RWPE2 (cell line): ENCODE data around the gene PRLR.

Experiments
- ATAC-seq: fragments of 200-7000 bp; cut with Tn5 transposase; 3 replicates; pipeline ENCODE4 v1.9.1; 2021; ENCODE audit warnings: low read depth
- DNase-seq: peaks from one replicate; pipeline ENCODE4 v3.0.0-alpha.2; 2020; ENCODE audit warnings: low spot score
- H3K27ac ChIP-seq: fragments of 450-650 bp; 2 replicates; pipeline ENCODE4 v1.5.1; 2017; ENCODE audit warnings: mild to moderate bottlenecking; ENCODE audit not compliant: poor library complexity, severe bottlenecking
- H3K27me3 ChIP-seq: fragments of 250-450 bp; sonication (Bioruptor Pico); 2 replicates; pipeline ENCODE4 v1.5.1; 2021; ENCODE audit warnings: mild to moderate bottlenecking, moderate library complexity; ENCODE audit not compliant: insufficient read depth, poor library complexity, severe bottlenecking
- H3K36me3 ChIP-seq: fragments of 250-450 bp; sonication (Bioruptor Pico); 2 replicates; pipeline ENCODE4 v1.5.1; 2020; ENCODE audit warnings: low read depth, mild to moderate bottlenecking, moderate library complexity
- H3K4me1 ChIP-seq: fragments of 250-450 bp; sonication (Bioruptor Pico); 2 replicates; pipeline ENCODE4 v1.5.1; 2021; ENCODE audit warnings: mild to moderate bottlenecking, moderate library complexity; ENCODE audit not compliant: insufficient read depth, poor library complexity, severe bottlenecking
- H3K4me3 ChIP-seq: fragments of 250-450 bp; sonication (Bioruptor Pico); 2 replicates; pipeline ENCODE4 v1.5.1; 2021; ENCODE audit warnings: mild to moderate bottlenecking, moderate library complexity; ENCODE audit not compliant: severe bottlenecking
- H3K9me3 ChIP-seq: fragments of 250-450 bp; sonication (Bioruptor Pico); 2 replicates; pipeline ENCODE4 v1.5.1; 2021; ENCODE audit warnings: mild to moderate bottlenecking, moderate library complexity; ENCODE audit not compliant: severe bottlenecking
- TF ChIP-seq, protein P1 (sequence below): fragments of 450-650 bp; IDR thresholded peaks from one replicate; pipeline ENCODE4 v1.5.1; 2017; ENCODE audit warnings: mild to moderate bottlenecking, moderate library complexity; ENCODE audit not compliant: poor library complexity, severe bottlenecking

The PRLR gene

DNA sequence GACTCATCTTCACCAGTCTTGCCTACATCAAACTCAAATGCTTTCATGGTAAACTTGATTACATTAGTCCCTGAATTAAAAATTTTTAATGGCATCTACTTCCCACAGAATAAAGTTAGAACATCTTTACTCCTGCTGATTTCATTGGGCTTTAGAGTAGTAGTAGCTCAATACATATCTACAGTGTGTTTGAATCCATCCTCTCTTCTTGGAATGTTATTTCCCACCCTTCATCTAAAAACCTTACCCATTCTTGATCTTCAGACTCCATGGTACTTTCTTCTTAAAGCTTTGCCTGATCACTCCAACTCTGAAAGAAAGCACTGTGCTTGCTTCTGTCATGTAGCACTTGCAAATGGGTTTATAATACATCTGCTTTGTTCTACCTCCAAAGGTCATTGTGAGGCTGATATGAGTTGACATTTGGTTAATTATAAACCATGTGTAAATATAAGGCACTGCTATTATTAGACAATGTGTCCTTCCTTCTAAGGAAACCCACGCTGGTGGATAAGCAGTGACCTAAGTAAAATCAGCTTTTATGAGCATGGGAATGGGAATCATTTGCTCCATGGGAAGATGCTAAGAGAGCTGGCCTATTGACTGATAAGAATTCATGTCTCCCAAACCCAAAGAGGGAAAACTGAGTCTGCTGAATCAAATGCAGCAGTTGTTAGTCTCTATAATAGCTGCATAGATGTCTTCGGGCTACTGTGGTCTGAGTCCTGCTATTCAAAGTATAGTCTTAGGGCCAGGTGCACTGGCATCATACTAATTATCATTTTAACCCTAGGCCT lies 7.5 kb upstream of the PRLR start:
- ATAC-seq (no peak), DNase-seq (no peak)
- no peaks in the 10 kb centered on the region for H3K4me1 ChIP-seq
- no peaks in the 10 kb centered on the region for H3K9me3 ChIP-seq
- H3K27me3 ChIP-seq: peaks cover 6% of the 10 kb centered on the region
- H3K36me3 ChIP-seq: no peaks in the 10 kb centered on the region
- TF ChIP-seq, protein P1, sequence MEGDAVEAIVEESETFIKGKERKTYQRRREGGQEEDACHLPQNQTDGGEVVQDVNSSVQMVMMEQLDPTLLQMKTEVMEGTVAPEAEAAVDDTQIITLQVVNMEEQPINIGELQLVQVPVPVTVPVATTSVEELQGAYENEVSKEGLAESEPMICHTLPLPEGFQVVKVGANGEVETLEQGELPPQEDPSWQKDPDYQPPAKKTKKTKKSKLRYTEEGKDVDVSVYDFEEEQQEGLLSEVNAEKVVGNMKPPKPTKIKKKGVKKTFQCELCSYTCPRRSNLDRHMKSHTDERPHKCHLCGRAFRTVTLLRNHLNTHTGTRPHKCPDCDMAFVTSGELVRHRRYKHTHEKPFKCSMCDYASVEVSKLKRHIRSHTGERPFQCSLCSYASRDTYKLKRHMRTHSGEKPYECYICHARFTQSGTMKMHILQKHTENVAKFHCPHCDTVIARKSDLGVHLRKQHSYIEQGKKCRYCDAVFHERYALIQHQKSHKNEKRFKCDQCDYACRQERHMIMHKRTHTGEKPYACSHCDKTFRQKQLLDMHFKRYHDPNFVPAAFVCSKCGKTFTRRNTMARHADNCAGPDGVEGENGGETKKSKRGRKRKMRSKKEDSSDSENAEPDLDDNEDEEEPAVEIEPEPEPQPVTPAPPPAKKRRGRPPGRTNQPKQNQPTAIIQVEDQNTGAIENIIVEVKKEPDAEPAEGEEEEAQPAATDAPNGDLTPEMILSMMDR: no peak
- no peak overlapping the region for H3K4me3 ChIP-seq
- no peak overlapping the region for H3K27ac ChIP-seq

DNA sequence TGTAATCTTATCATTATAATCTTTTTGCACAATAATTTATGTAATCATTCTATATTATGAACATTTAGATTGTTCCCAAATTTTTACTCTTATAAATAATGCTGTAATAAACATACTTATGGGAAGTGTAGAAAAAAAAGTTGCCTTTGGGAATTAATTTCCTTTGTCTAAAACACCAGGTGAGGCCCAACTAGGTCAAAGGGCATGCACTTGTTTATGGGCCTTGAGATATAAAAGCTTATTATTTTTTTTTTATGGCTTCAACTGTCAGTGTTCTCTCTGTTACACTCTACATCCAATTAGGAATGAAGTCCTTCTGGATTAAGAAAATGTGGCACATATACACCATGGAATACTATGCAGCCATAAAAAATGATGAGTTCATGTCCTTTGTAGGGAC lies 6.5 kb upstream of the PRLR start:
- Histone ChIP-seq H3K36me3 (no peaks in the 10 kb centered on the region), H3K9me3 (no peaks in the 10 kb centered on the region), H3K4me3 (no peak overlapping the region), H3K4me1 (no peaks in the 10 kb centered on the region), H3K27me3 (peaks cover 11% of the 10 kb centered on the region), H3K27ac (no peak overlapping the region)
- ATAC-seq (no peak), DNase-seq (no peak)
- TF ChIP-seq, protein P1: no peak

DNA sequence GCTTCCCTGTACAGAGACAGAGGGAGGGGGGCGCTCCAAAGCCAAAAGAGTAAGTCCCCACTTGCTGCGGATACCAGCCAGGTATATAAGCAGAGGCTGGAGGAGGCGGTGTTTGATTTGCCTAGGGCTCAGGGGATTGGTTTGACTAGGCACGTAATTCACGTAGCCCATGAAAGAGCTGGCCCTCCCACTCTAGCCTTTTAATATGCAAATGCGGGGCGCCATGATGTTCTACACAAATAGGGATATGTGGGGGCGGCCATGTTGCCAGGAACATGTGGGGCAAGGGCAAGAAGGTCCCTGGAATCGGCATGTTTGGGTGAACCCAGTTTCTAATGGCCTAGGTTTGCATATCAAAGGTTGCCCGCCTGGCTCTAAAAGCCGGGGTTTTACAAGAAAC lies 3.3 kb upstream of the PRLR start:
- no peak for DNase-seq
- H3K27me3 ChIP-seq: peaks cover 42% of the 10 kb centered on the region
- no peak for ATAC-seq

DNA sequence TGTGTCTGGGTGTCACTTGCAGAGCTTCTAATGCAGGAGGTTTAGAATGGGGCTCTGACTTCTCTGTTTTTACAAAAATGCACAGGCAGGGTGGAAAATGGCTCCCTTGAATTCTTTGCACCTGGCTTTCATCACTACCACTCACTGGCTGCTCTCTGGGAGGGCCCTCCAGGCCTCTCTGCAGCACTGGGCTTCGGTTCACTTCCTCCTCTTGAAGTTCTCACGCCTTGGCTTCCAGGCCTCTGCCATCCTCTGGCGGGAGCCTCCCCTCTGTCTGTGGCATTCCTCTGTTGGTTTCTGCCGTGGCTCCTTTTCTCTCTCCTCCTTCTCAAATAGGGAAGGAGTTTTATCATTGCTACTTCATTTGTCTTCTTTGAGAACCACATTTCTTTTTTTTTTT lies 2.8 kb upstream of the PRLR start:
- H3K4me1 ChIP-seq: no peaks in the 10 kb centered on the region
- no peaks in the 10 kb centered on the region for H3K36me3 ChIP-seq
- H3K27ac ChIP-seq: no peak overlapping the region
- no peaks in the 10 kb centered on the region for H3K9me3 ChIP-seq
- no peak for ATAC-seq
- TF ChIP-seq, protein P1: no peak
- H3K27me3 ChIP-seq: peaks cover 47% of the 10 kb centered on the region
- no peak overlapping the region for H3K4me3 ChIP-seq
- no peak for DNase-seq

More for the DNA sequence above, 3.3 kb upstream of the PRLR start:
- H3K4me3 ChIP-seq: no peak overlapping the region
- TF ChIP-seq, protein P1: no peak
- H3K9me3 ChIP-seq: no peaks in the 10 kb centered on the region
- H3K4me1 ChIP-seq: no peaks in the 10 kb centered on the region
- no peaks in the 10 kb centered on the region for H3K36me3 ChIP-seq
- H3K27ac ChIP-seq: no peak overlapping the region

DNA sequence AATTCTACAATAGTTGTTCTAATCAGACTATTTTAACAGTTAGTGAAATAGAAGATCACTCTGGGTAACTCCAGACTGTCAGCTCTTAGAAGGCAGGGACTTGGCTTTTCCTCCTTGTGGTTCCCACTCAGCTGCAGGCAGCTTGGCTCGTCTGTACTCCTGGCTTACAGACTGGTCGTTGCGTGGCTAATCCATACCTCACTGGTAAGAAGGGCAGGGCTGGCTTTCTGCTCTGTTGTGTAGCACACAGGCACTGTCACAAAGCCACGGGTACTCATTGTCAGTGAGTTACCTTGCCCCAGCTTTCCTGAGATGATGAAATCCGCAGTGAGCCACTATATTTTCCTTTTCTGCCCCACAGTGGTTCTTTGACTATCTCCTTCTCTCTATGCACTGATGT lies 1.8 kb upstream of the PRLR start:
- no peak for DNase-seq
- no peaks in the 10 kb centered on the region for H3K4me1 ChIP-seq
- TF ChIP-seq, protein P1: no peak
- H3K9me3 ChIP-seq: no peaks in the 10 kb centered on the region
- no peak overlapping the region for H3K4me3 ChIP-seq
- no peak overlapping the region for H3K27ac ChIP-seq
- no peak for ATAC-seq
- peaks cover 53% of the 10 kb centered on the region for H3K27me3 ChIP-seq
- H3K36me3 ChIP-seq: no peaks in the 10 kb centered on the region
